PC-3 (cell line): ENCODE measurements around the gene CNTN2. TPM values are rescaled to one million over a fixed set of nuclear protein-coding genes. Genes with fewer than 3 reads are reported as not detected.

Experiments used
- ATAC-seq: fragments of 200-7000 bp; cut with Tn5 transposase; 2 replicates; pipeline ENCODE4 v1.9.1; 2020; ENCODE audit warnings: mild to moderate bottlenecking, moderate library complexity
- BruUV-seq: library from RNA; stranded (reverse); fragments of 400-500 nt; replicated peaks from 2 replicates; lab custom pipeline; 2021; lab: Mats Ljungman, UMichigan
- CTCF ChIA-PET: fragments of 300-600 bp; sonication (Branson Sonifier 250); formaldehyde crosslinking; loops from one replicate; lab custom pipeline; 2022; ENCODE audit warnings: antibody characterized with exemption; lab: Charles Lee
- POLR2A ChIA-PET: fragments of 300-600 bp; sonication (Branson Sonifier 250); formaldehyde crosslinking; loops from one replicate; lab custom pipeline; 2022; ENCODE audit warnings: antibody characterized with exemption; ENCODE audit not compliant: unreplicated experiment; lab: Charles Lee
- DNase-seq: peaks from one replicate; pipeline ENCODE4 v3.0.0-alpha.2; 2015
- H2AFZ ChIP-seq: fragments of 300-600 bp; sonication (generic); 2 replicates; pipeline ENCODE4 v1.6.0; 2016; ENCODE audit warnings: antibody characterized with exemption, low read length
- H3F3A ChIP-seq: fragments of 300-600 bp; sonication (generic); one replicate; pipeline ENCODE4 v1.6.0; 2017; ENCODE audit warnings: antibody characterized with exemption, low read length, control low read depth, mild to moderate bottlenecking; ENCODE audit not compliant: unreplicated experiment
- H3K27ac ChIP-seq: fragments of 300-600 bp; sonication (generic); 2 replicates; pipeline ENCODE4 v1.5.1; 2016; ENCODE audit warnings: mild to moderate bottlenecking, low read length
- H3K27me3 ChIP-seq: fragments of 300-600 bp; sonication (generic); 2 replicates; pipeline ENCODE4 v1.6.1; 2016; ENCODE audit warnings: low read length, mixed read lengths
- H3K36me3 ChIP-seq: fragments of 300-600 bp; sonication (generic); 2 replicates; pipeline ENCODE4 v1.6.1; 2016; ENCODE audit warnings: low read depth, mixed run types, low read length, mixed read lengths
- H3K4me1 ChIP-seq: fragments of 300-600 bp; sonication (generic); 2 replicates; pipeline ENCODE4 v1.5.1; 2016; ENCODE audit warnings: low read length; ENCODE audit not compliant: insufficient read depth
- H3K4me2 ChIP-seq: fragments of 300-600 bp; sonication (generic); 2 replicates; pipeline ENCODE4 v1.6.0; 2016; ENCODE audit warnings: low read length
- H3K4me3 ChIP-seq: fragments of 300-600 bp; sonication (generic); 2 replicates; pipeline ENCODE4 v1.5.1; 2016; ENCODE audit warnings: mild to moderate bottlenecking, low read length, mixed read lengths
- H3K79me2 ChIP-seq: fragments of 300-600 bp; sonication (generic); 2 replicates; pipeline ENCODE4 v1.6.1; 2017; ENCODE audit warnings: low read length, mixed read lengths
- H3K9ac ChIP-seq: fragments of 300-600 bp; sonication (generic); 2 replicates; pipeline ENCODE4 v1.6.0; 2016; ENCODE audit warnings: mild to moderate bottlenecking, low read length
- H3K9me2 ChIP-seq: fragments of 300-600 bp; sonication (generic); replicated peaks from 2 replicates; pipeline ENCODE4 v1.6.1; 2016; ENCODE audit warnings: mixed run types, low read length, mixed read lengths
- H3K9me3 ChIP-seq: fragments of 300-600 bp; sonication (generic); 2 replicates; pipeline ENCODE4 v1.6.1; 2016; ENCODE audit warnings: low read length, mixed read lengths
- H4K20me1 ChIP-seq: fragments of 300-600 bp; sonication (generic); 2 replicates; pipeline ENCODE4 v1.6.1; 2016; ENCODE audit warnings: low read length, mixed read lengths
- CTCF ChIP-seq: fragments of 300-600 bp; sonication (generic); conservative IDR thresholded peaks from 2 replicates; pipeline ENCODE4 v1.5.1; 2017; ENCODE audit warnings: antibody characterized with exemption, low read depth, mild to moderate bottlenecking, low read length
- EZH2 ChIP-seq: fragments of 300-600 bp; sonication (generic); IDR thresholded peaks from one replicate; pipeline ENCODE4 v1.6.1; 2017; ENCODE audit warnings: antibody characterized with exemption, mild to moderate bottlenecking, low read length; ENCODE audit not compliant: unreplicated experiment
- EZH2phosphoT487 ChIP-seq: fragments of 300-600 bp; sonication (generic); IDR thresholded peaks from 2 replicates; pipeline ENCODE4 v1.6.1; 2018; ENCODE audit warnings: mild to moderate bottlenecking, antibody characterized with exemption, low read length, borderline replicate concordance
- intact Hi-C: fragments of 100-400 bp; cut with micrococcal nuclease; formaldehyde crosslinking; loops from 2 replicates; pipeline ENCODE4 v1.9.0; 2023
- total RNA-seq: library from RNA; depleted of rRNA; stranded (reverse); fragments of >200 nt; gene quantifications from 2 replicates; pipeline ENCODE4 v1.2.3, GENCODE V29; 2014; rRNA removed

Gene CNTN2
- total RNA-seq, 1 experiment from 2014 or later: 0.07 TPM

- Histone ChIP-seq H2AFZ (no peak overlapping the region), H3K9ac (no peak overlapping the region), H3K9me3 (no peaks in the 10 kb centered on the region), H3K79me2 (peaks cover 22% of the 10 kb centered on the region), H3K4me1 (peaks cover 19% of the 10 kb centered on the region), H3K27ac (no peak overlapping the region), H4K20me1 (peaks cover 16% of the 10 kb centered on the region), H3K4me2 (no peak overlapping the region), H3K27me3 (no peaks in the 10 kb centered on the region), H3F3A (no peaks in the 10 kb centered on the region), H3K9me2 (no peaks in the 10 kb centered on the region), H3K4me3 (no peak overlapping the region), H3K36me3 (no peaks in the 10 kb centered on the region)
- intact Hi-C loops: no loop called here
- CTCF ChIA-PET: no interaction called here
- no peak for TF ChIP-seq CTCF
- ATAC-seq: no peak
- POLR2A ChIA-PET: no interaction called here
- DNase-seq: no peak
- BruUV-seq: no TSS peak
These were observed 81.7 kb downstream of the CNTN2 start for GRCh38 chr1:205124726-205125125.

- Histone ChIP-seq H3F3A (no peaks in the 10 kb centered on the region), H3K79me2 (no peaks in the 10 kb centered on the region), H2AFZ (no peak overlapping the region), H3K9me2 (no peaks in the 10 kb centered on the region), H3K9me3 (no peaks in the 10 kb centered on the region), H3K4me2 (no peak overlapping the region), H3K4me1 (peaks cover 5% of the 10 kb centered on the region; the same call in 1 of the 2 replicates), H3K4me3 (no peak overlapping the region), H3K27ac (no peak overlapping the region), H4K20me1 (no peaks in the 10 kb centered on the region), H3K27me3 (no peaks in the 10 kb centered on the region), H3K9ac (no peak overlapping the region), H3K36me3 (no peaks in the 10 kb centered on the region)
- DNase-seq: no peak
- no peak for ATAC-seq
- ChIA-PET CTCF (no interaction called here), POLR2A (no interaction called here)
- TF ChIP-seq EZH2phosphoT487: no peak
- no peak for TF ChIP-seq EZH2
- TF ChIP-seq CTCF: no peak
- no TSS peak for BruUV-seq
- intact Hi-C loops: no loop called here
These were observed 84.6 kb downstream of the CNTN2 start for GRCh38 chr1:205127646-205128045.

Other genes with a start within 250 kb of the CNTN2 start
- gene NFASC, start 172.3 kb upstream of the CNTN2 start, total RNA-seq: 1.6 and 4.6 TPM in 2 replicates
- 6.3 and 7.5 TPM in 2 replicates for gene TMEM81, start 41.2 kb downstream of the CNTN2 start, total RNA-seq
- 39.5 and 41.7 TPM in 2 replicates for gene RBBP5, start 78.8 kb downstream of the CNTN2 start, total RNA-seq
- gene DSTYK, start 168.5 kb downstream of the CNTN2 start, total RNA-seq: 8.4 and 9.3 TPM in 2 replicates
- gene TMCC2, start 184.7 kb downstream of the CNTN2 start, total RNA-seq: 8.7 and 11.3 TPM in 2 replicates